ENCODE results near the gene IQGAP1.
"Not testable (repeated sequence)": the region's sequence is repeated elsewhere in the genome, so short reads cannot be mapped to it uniquely, and the experiment has no call there.

The IQGAP1 gene

DNA sequence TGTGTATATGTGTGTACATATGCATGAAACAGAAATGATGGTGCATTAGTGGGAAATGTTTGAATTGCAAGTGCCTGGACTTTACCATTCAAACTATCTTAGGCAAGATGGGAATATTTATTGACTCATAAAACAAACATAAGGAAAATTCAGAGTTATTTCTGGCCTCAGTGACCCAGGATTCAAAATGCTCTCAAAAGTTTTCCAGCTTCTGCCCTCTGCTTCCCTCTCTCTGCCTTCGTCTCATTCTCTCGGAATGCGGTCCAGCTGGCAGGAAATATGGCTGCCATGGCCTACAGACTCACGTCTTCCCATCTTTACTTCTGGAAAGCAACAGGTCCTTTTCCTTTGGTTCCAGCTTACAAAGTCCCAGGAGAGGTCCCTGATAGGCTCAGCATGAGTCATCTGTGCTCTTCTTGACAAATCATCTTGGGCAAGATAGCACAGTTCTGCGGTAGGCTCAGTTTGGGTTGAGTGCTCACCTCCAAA, 44.7 kb upstream of the IQGAP1 start:
- ATAC-seq = peak; percentile 71
- TF ChIP-seq OSR1 (CRISPR knock-in tag; IDR thresholded peaks at IDR 0.05) = no peak
- TF ChIP-seq ZNF565 (CRISPR knock-in tag; conservative IDR thresholded peaks at IDR 0.05; ENCODE audit: low read depth) = no peak
- TF ChIP-seq ARNTL (CRISPR knock-in tag; IDR thresholded peaks at IDR 0.05; ENCODE audit: borderline replicate concordance, low read depth) = no peak
- TF ChIP-seq, protein P1, sequence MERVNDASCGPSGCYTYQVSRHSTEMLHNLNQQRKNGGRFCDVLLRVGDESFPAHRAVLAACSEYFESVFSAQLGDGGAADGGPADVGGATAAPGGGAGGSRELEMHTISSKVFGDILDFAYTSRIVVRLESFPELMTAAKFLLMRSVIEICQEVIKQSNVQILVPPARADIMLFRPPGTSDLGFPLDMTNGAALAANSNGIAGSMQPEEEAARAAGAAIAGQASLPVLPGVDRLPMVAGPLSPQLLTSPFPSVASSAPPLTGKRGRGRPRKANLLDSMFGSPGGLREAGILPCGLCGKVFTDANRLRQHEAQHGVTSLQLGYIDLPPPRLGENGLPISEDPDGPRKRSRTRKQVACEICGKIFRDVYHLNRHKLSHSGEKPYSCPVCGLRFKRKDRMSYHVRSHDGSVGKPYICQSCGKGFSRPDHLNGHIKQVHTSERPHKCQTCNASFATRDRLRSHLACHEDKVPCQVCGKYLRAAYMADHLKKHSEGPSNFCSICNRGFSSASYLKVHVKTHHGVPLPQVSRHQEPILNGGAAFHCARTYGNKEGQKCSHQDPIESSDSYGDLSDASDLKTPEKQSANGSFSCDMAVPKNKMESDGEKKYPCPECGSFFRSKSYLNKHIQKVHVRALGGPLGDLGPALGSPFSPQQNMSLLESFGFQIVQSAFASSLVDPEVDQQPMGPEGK (CRISPR knock-in tag; IDR thresholded peaks at IDR 0.05; ENCODE audit: borderline replicate concordance) = no peak
- TF ChIP-seq ESRRG (CRISPR knock-in tag; IDR thresholded peaks at IDR 0.05) = no peak
- no peak for TF ChIP-seq ZC3H10 (CRISPR knock-in tag; IDR thresholded peaks at IDR 0.05)
- TF ChIP-seq ISL1 (CRISPR knock-in tag; IDR thresholded peaks at IDR 0.05) = no peak
- TF ChIP-seq TOX (CRISPR knock-in tag; IDR thresholded peaks at IDR 0.05; ENCODE audit: borderline replicate concordance) = no peak
- TF ChIP-seq ZFP3 (CRISPR knock-in tag; IDR thresholded peaks at IDR 0.05) = no peak
- TF ChIP-seq ZFP30 (CRISPR knock-in tag; IDR thresholded peaks at IDR 0.05) = no peak
- no peak for TF ChIP-seq PPARA (CRISPR knock-in tag; IDR thresholded peaks at IDR 0.05; ENCODE audit: borderline replicate concordance)
- TF ChIP-seq, protein P2, sequence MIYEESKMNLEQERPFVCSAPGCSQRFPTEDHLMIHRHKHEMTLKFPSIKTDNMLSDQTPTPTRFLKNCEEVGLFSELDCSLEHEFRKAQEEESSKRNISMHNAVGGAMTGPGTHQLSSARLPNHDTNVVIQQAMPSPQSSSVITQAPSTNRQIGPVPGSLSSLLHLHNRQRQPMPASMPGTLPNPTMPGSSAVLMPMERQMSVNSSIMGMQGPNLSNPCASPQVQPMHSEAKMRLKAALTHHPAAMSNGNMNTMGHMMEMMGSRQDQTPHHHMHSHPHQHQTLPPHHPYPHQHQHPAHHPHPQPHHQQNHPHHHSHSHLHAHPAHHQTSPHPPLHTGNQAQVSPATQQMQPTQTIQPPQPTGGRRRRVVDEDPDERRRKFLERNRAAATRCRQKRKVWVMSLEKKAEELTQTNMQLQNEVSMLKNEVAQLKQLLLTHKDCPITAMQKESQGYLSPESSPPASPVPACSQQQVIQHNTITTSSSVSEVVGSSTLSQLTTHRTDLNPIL (CRISPR knock-in tag; IDR thresholded peaks at IDR 0.05; ENCODE audit: low read depth) = no peak
- no peak for TF ChIP-seq ZNF8 (CRISPR knock-in tag; IDR thresholded peaks at IDR 0.05)
- TF ChIP-seq TCF4 (CRISPR knock-in tag; IDR thresholded peaks at IDR 0.05; ENCODE audit: borderline replicate concordance) = no peak
- TF ChIP-seq ZNF70 (CRISPR knock-in tag; IDR thresholded peaks at IDR 0.05) = no peak
- TF ChIP-seq CSDC2 (CRISPR knock-in tag; IDR thresholded peaks at IDR 0.05) = no peak
- no peak for TF ChIP-seq GLIS3 (CRISPR knock-in tag; IDR thresholded peaks at IDR 0.05)
- no peak for TF ChIP-seq BACH2 (CRISPR knock-in tag; IDR thresholded peaks at IDR 0.05; ENCODE audit: borderline replicate concordance)

DNA sequence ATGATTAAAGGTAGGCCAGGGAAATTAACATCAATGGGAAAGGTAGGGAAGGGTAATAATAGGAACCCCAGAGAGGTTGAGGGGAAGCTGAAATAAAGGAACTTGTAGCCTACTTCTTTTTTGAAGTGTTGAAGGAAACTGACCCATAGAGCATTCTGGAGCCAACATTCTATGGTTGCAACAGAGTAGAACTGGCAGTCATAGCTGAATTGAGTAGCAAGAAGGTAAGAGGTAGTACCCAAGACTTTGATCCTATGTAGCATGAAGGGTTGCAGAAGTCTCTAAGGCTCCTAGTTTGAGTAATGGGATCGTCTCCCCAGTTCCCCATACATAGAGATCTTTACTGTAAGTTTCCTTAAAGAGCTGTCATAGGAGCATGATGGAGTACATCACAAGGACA, 43.4 kb upstream of the IQGAP1 start:
- no peak for TF ChIP-seq TCF4 (CRISPR knock-in tag; IDR thresholded peaks at IDR 0.05; ENCODE audit: borderline replicate concordance)
- no peak for TF ChIP-seq BACH2 (CRISPR knock-in tag; IDR thresholded peaks at IDR 0.05; ENCODE audit: borderline replicate concordance)
- TF ChIP-seq, protein P3, sequence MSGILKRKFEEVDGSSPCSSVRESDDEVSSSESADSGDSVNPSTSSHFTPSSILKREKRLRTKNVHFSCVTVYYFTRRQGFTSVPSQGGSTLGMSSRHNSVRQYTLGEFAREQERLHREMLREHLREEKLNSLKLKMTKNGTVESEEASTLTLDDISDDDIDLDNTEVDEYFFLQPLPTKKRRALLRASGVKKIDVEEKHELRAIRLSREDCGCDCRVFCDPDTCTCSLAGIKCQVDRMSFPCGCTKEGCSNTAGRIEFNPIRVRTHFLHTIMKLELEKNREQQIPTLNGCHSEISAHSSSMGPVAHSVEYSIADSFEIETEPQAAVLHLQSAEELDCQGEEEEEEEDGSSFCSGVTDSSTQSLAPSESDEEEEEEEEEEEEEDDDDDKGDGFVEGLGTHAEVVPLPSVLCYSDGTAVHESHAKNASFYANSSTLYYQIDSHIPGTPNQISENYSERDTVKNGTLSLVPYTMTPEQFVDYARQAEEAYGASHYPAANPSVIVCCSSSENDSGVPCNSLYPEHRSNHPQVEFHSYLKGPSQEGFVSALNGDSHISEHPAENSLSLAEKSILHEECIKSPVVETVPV (CRISPR knock-in tag; IDR thresholded peaks at IDR 0.05) = no peak
- TF ChIP-seq SNAI2 (CRISPR knock-in tag; IDR thresholded peaks at IDR 0.05) = no peak
- TF ChIP-seq CSDC2 (CRISPR knock-in tag; IDR thresholded peaks at IDR 0.05) = no peak
- no peak for ATAC-seq

DNA sequence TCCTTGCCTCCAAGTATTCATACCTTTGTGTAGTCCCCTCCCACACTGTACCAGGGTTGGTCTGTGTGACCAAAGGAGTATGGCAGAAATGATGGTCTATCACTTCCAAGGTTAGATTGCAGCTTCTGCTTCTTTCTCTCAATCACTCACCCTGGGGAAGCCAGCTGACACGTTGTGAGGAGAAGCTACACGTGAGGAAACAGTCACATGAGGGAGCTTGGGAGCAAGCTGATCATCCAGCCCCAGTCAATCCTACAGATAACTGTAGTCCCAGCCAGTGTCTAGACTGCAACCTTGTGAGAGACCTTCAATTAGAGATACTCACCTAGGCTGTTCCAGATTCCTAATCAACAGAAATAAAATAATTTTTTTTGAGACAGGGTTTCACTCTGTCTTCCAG, 42.2 kb upstream of the IQGAP1 start:
- TF ChIP-seq ZNF70 (CRISPR knock-in tag; IDR thresholded peaks at IDR 0.05) (no peak), PPARA (CRISPR knock-in tag; IDR thresholded peaks at IDR 0.05; ENCODE audit: borderline replicate concordance) (no peak), TOX (CRISPR knock-in tag; IDR thresholded peaks at IDR 0.05; ENCODE audit: borderline replicate concordance) (no peak)
- TF ChIP-seq, protein P2 (CRISPR knock-in tag; IDR thresholded peaks at IDR 0.05; ENCODE audit: low read depth) = no peak
- no peak for ATAC-seq

DNA sequence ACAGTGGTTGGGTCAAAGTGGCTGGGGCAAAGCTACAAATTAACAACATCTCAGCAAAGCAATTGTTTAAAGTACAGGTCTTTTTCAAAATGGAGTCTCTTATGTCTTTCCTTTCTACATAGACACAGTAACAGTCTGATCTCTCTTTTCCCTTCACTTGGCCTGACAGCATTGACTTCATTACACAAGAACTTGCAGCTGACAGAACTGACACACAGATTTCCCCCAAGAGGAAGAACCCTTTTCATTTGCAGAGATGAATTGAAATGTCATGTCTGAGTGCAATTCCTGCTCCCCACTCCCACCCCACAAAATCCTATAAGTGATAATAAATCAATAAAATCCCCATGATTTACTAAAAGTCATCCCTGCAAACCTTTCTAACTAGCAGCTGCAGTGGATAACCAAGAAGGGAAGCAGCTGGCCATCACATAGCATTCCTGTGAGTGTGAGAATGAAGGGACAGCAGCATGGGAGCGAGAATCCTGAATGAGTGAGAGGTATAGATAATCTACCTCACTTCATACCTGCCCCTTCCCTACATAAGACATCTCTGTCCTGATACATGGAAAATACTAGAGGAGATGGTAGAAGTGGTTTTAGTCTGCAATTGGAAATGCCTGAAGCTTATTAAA, 40.5 kb upstream of the IQGAP1 start:
- not testable (repeated sequence) for ATAC-seq

DNA sequence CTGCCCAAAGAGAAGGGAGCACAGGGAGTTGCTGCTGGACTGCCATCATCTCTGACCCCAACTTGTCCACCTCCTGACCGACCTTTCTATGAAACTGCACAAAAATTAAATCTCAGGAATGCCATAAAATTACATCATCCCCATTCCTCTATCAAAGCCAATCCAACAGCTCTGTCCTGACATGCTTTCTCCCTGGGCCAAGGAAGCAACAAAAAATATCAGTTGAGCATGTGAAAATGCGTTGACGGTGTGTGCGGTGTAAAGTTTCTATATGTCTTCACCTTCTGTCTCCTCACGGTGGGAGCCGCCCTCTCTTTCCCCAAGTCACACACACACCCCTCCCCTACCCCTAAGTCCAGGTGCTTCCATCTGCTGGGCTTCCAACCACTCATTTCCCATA, 39.6 kb upstream of the IQGAP1 start:
- no peak for ATAC-seq
- TF ChIP-seq CSDC2 (CRISPR knock-in tag; IDR thresholded peaks at IDR 0.05) = no peak
- TF ChIP-seq, protein P3 (CRISPR knock-in tag; IDR thresholded peaks at IDR 0.05) = no peak
- no peak for TF ChIP-seq TOX (CRISPR knock-in tag; IDR thresholded peaks at IDR 0.05; ENCODE audit: borderline replicate concordance)
- TF ChIP-seq ZNF8 (CRISPR knock-in tag; IDR thresholded peaks at IDR 0.05) = no peak
- TF ChIP-seq RARB (CRISPR knock-in tag; IDR thresholded peaks at IDR 0.05) = no peak
- no peak for TF ChIP-seq ESRRG (CRISPR knock-in tag; IDR thresholded peaks at IDR 0.05)
- TF ChIP-seq SNAI2 (CRISPR knock-in tag; IDR thresholded peaks at IDR 0.05) = no peak
- TF ChIP-seq ZC3H10 (CRISPR knock-in tag; IDR thresholded peaks at IDR 0.05) = no peak
- no peak for TF ChIP-seq ARNTL (CRISPR knock-in tag; IDR thresholded peaks at IDR 0.05; ENCODE audit: borderline replicate concordance, low read depth)
- TF ChIP-seq PPARA (CRISPR knock-in tag; IDR thresholded peaks at IDR 0.05; ENCODE audit: borderline replicate concordance) = no peak
- TF ChIP-seq ZFP3 (CRISPR knock-in tag; IDR thresholded peaks at IDR 0.05) = no peak
- TF ChIP-seq, protein P4, sequence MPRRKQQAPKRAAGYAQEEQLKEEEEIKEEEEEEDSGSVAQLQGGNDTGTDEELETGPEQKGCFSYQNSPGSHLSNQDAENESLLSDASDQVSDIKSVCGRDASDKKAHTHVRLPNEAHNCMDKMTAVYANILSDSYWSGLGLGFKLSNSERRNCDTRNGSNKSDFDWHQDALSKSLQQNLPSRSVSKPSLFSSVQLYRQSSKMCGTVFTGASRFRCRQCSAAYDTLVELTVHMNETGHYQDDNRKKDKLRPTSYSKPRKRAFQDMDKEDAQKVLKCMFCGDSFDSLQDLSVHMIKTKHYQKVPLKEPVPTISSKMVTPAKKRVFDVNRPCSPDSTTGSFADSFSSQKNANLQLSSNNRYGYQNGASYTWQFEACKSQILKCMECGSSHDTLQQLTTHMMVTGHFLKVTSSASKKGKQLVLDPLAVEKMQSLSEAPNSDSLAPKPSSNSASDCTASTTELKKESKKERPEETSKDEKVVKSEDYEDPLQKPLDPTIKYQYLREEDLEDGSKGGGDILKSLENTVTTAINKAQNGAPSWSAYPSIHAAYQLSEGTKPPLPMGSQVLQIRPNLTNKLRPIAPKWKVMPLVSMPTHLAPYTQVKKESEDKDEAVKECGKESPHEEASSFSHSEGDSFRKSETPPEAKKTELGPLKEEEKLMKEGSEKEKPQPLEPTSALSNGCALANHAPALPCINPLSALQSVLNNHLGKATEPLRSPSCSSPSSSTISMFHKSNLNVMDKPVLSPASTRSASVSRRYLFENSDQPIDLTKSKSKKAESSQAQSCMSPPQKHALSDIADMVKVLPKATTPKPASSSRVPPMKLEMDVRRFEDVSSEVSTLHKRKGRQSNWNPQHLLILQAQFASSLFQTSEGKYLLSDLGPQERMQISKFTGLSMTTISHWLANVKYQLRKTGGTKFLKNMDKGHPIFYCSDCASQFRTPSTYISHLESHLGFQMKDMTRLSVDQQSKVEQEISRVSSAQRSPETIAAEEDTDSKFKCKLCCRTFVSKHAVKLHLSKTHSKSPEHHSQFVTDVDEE (CRISPR knock-in tag; IDR thresholded peaks at IDR 0.05) = no peak
